ENCODE results near the gene KCNK15. TPM values are rescaled to one million over a fixed set of nuclear protein-coding genes. Genes with fewer than 3 reads are reported as not detected.

KCNK15 gene
- total and polyA plus RNA-seq, 4 donors, result 0.08 to 0.11 (median 0.08) TPM; not detected in 1

DNA sequence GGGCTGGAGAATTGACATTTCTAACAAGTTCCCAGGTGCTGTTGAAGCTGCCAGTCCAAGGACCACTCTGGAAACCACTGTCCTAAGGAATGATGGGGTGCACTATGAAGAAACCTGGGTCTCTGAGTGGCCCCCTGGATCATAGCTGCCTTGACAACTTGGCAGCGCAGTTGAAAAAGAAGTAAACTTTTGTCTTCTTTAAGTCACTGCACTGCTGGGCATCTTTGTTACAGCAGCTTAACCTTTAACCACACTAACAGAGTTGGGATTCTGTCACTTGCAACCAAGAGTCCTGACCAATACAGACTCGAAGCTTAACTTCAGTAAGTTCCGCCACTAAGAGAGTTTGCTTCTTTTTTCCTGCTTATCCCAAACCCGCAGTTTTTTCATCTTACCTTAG is 8.5 kb upstream of the KCNK15 start:
- Histone ChIP-seq H3K9me3 (ENCODE audit: control insufficient read depth in 4 of 4, low read length in 3 of 4) (no peaks in the 10 kb centered on the region), H3K27me3 (ENCODE audit: control insufficient read depth in 4 of 4, insufficient read depth in 4 of 4, low read length in 3 of 4) (no peaks in the 10 kb centered on the region), H3K27ac (ENCODE audit: low read depth in 1 of 2, low read length in 2 of 2) (no peak overlapping the region), H3K4me3 (ENCODE audit: low read depth in 1 of 3, low read length in 3 of 3) (no peak overlapping the region), H3K36me3 (ENCODE audit: control insufficient read depth in 4 of 4, insufficient read depth in 3 of 4, low read depth in 1 of 4, low read length in 3 of 4) (no peaks in the 10 kb centered on the region), H3K4me1 (ENCODE audit: control insufficient read depth in 4 of 4, insufficient read depth in 4 of 4, low read length in 3 of 4) (peaks cover 0 to 4% (median 0%) of the 10 kb centered on the region in 4 donors), H3K9ac (ENCODE audit: low read depth in 1 of 2, low read length in 2 of 2) (no peak overlapping the region)
- no peak for TF ChIP-seq TAF1 (conservative IDR thresholded peaks at IDR 0.05)
- TF ChIP-seq SP1 (IDR thresholded peaks at IDR 0.05), result no peak
- TF ChIP-seq REST (IDR thresholded peaks at IDR 0.05), result no peak
- TF ChIP-seq FOXA1 (IDR thresholded peaks at IDR 0.05), result no peak
- no peak for TF ChIP-seq FOXA2 (IDR thresholded peaks at IDR 0.05)
- no peak for TF ChIP-seq HNF4A (conservative IDR thresholded peaks at IDR 0.05)
- TF ChIP-seq RXRA (IDR thresholded peaks at IDR 0.05), result no peak
- 94% methylated on average over 4 of the region's 4 CpGs for WGBS
- no peak for DNase-seq (ENCODE audit: low spot score)

GRCh38 chr20:44738813-44739477 is 6.7 kb upstream of the KCNK15 start:
- no peak for TF ChIP-seq JUND (IDR thresholded peaks at IDR 0.05)
- H3K36me3 ChIP-seq (ENCODE audit: control insufficient read depth in 4 of 4, insufficient read depth in 3 of 4, low read depth in 1 of 4, low read length in 3 of 4), result no peaks in the 10 kb centered on the region
- peaks cover 0 to 4% (median 0%) of the 10 kb centered on the region in 4 donors for H3K4me1 ChIP-seq (ENCODE audit: control insufficient read depth in 4 of 4, insufficient read depth in 4 of 4, low read length in 3 of 4)
- no peaks in the 10 kb centered on the region for H3K9me3 ChIP-seq (ENCODE audit: control insufficient read depth in 4 of 4, low read length in 3 of 4)
- no peak for DNase-seq (ENCODE audit: low spot score)
- WGBS, result 76% methylated on average over 7 of the region's 7 CpGs
- no peaks in the 10 kb centered on the region for H3K27me3 ChIP-seq (ENCODE audit: control insufficient read depth in 4 of 4, insufficient read depth in 4 of 4, low read length in 3 of 4)
- H3K27ac ChIP-seq (ENCODE audit: low read depth in 1 of 2, low read length in 2 of 2), result no peak overlapping the region
- no peak overlapping the region for H3K9ac ChIP-seq (ENCODE audit: low read depth in 1 of 2, low read length in 2 of 2)
- H3K4me3 ChIP-seq (ENCODE audit: low read depth in 1 of 3, low read length in 3 of 3), result no peak overlapping the region

GRCh38 chr20:44739942-44740341 is 5.7 kb upstream of the KCNK15 start:
- Histone ChIP-seq H3K9me3 (ENCODE audit: control insufficient read depth in 4 of 4, low read length in 3 of 4) (no peaks in the 10 kb centered on the region), H3K27ac (ENCODE audit: low read depth in 1 of 2, low read length in 2 of 2) (no peak overlapping the region), H3K4me3 (ENCODE audit: low read depth in 1 of 3, low read length in 3 of 3) (no peak overlapping the region), H3K27me3 (ENCODE audit: control insufficient read depth in 4 of 4, insufficient read depth in 4 of 4, low read length in 3 of 4) (no peaks in the 10 kb centered on the region), H3K9ac (ENCODE audit: low read depth in 1 of 2, low read length in 2 of 2) (no peak overlapping the region), H3K36me3 (ENCODE audit: control insufficient read depth in 4 of 4, insufficient read depth in 3 of 4, low read depth in 1 of 4, low read length in 3 of 4) (no peaks in the 10 kb centered on the region), H3K4me1 (ENCODE audit: control insufficient read depth in 4 of 4, insufficient read depth in 4 of 4, low read length in 3 of 4) (peaks cover 0 to 4% (median 0%) of the 10 kb centered on the region in 4 donors)
- TF ChIP-seq TAF1 (conservative IDR thresholded peaks at IDR 0.05) (no peak), FOXA1 (IDR thresholded peaks at IDR 0.05) (no peak), RAD21 (IDR thresholded peaks at IDR 0.05) (no peak), NR2F2 (IDR thresholded peaks at IDR 0.05) (no peak), HNF4A (conservative IDR thresholded peaks at IDR 0.05) (no peak), JUND (IDR thresholded peaks at IDR 0.05) (no peak), SP1 (IDR thresholded peaks at IDR 0.05) (no peak), RXRA (IDR thresholded peaks at IDR 0.05) (no peak), ZBTB33 (IDR thresholded peaks at IDR 0.05) (no peak), FOXA2 (IDR thresholded peaks at IDR 0.05) (no peak), EGR1 (IDR thresholded peaks at IDR 0.05; ENCODE audit: low read depth in 2 of 2) (no peak), REST (IDR thresholded peaks at IDR 0.05) (no peak), HNF4G (IDR thresholded peaks at IDR 0.05) (no peak)
- TF ChIP-seq, protein P1, sequence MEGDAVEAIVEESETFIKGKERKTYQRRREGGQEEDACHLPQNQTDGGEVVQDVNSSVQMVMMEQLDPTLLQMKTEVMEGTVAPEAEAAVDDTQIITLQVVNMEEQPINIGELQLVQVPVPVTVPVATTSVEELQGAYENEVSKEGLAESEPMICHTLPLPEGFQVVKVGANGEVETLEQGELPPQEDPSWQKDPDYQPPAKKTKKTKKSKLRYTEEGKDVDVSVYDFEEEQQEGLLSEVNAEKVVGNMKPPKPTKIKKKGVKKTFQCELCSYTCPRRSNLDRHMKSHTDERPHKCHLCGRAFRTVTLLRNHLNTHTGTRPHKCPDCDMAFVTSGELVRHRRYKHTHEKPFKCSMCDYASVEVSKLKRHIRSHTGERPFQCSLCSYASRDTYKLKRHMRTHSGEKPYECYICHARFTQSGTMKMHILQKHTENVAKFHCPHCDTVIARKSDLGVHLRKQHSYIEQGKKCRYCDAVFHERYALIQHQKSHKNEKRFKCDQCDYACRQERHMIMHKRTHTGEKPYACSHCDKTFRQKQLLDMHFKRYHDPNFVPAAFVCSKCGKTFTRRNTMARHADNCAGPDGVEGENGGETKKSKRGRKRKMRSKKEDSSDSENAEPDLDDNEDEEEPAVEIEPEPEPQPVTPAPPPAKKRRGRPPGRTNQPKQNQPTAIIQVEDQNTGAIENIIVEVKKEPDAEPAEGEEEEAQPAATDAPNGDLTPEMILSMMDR (IDR thresholded peaks at IDR 0.05; ENCODE audit: low read depth, low read length, missing input control), result no peak
- TF ChIP-seq, protein P2, sequence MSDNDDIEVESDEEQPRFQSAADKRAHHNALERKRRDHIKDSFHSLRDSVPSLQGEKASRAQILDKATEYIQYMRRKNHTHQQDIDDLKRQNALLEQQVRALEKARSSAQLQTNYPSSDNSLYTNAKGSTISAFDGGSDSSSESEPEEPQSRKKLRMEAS (IDR thresholded peaks at IDR 0.05), result no peak
- DNase-seq (ENCODE audit: low spot score), result no peak
- 76% methylated on average over 2 of the region's 2 CpGs for WGBS
